ENCODE data around the gene FOXO6.

DNA sequence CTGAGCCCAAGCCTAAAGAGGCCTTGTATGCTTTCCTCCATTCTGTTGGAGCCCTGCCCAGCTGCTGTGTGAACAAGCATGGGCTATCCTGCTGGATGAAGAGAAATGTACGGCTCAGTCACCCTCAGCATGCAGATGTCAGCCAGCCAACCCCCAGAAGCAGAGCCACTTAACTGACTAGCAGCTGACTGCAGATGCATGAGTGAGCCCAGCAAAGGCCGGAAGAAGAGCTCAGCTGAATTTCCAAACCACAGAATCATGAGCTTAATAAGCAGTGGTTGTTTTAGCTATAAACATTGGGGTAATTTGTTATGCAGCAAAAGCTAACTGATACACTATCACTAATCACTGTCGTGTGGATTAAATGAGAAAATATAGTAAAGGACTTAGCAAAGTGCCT lies 39.0 kb downstream of the FOXO6 start:
- TF ChIP-seq IRF2 (CRISPR knock-in tag; IDR thresholded peaks at IDR 0.05) (no peak), RELA (CRISPR knock-in tag; IDR thresholded peaks at IDR 0.05) (no peak), ADNP (CRISPR knock-in tag; IDR thresholded peaks at IDR 0.05) (no peak), MAFG (CRISPR knock-in tag; IDR thresholded peaks at IDR 0.05) (no peak)
- TF ChIP-seq, protein P1, sequence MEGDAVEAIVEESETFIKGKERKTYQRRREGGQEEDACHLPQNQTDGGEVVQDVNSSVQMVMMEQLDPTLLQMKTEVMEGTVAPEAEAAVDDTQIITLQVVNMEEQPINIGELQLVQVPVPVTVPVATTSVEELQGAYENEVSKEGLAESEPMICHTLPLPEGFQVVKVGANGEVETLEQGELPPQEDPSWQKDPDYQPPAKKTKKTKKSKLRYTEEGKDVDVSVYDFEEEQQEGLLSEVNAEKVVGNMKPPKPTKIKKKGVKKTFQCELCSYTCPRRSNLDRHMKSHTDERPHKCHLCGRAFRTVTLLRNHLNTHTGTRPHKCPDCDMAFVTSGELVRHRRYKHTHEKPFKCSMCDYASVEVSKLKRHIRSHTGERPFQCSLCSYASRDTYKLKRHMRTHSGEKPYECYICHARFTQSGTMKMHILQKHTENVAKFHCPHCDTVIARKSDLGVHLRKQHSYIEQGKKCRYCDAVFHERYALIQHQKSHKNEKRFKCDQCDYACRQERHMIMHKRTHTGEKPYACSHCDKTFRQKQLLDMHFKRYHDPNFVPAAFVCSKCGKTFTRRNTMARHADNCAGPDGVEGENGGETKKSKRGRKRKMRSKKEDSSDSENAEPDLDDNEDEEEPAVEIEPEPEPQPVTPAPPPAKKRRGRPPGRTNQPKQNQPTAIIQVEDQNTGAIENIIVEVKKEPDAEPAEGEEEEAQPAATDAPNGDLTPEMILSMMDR (CRISPR knock-in tag; IDR thresholded peaks at IDR 0.05): no peak

Data from HepG2 (cell line).